Stimulated activated CD4-positive, alpha-beta T cell treated with anti-CD3 and anti-CD28 coated beads, Interleukin-1b, Interleukin-23, amount 100 ng/mL, for 4 hours (primary cell): ENCODE results near the gene SSBP3.

ENCODE experiments used
- DNase-seq, 2 donors: peaks; one replicate each; pipeline ENCODE4 v3.0.0-alpha.2; 2020; ENCODE audit warnings: low read depth in 2 of 2

Gene SSBP3

DNA sequence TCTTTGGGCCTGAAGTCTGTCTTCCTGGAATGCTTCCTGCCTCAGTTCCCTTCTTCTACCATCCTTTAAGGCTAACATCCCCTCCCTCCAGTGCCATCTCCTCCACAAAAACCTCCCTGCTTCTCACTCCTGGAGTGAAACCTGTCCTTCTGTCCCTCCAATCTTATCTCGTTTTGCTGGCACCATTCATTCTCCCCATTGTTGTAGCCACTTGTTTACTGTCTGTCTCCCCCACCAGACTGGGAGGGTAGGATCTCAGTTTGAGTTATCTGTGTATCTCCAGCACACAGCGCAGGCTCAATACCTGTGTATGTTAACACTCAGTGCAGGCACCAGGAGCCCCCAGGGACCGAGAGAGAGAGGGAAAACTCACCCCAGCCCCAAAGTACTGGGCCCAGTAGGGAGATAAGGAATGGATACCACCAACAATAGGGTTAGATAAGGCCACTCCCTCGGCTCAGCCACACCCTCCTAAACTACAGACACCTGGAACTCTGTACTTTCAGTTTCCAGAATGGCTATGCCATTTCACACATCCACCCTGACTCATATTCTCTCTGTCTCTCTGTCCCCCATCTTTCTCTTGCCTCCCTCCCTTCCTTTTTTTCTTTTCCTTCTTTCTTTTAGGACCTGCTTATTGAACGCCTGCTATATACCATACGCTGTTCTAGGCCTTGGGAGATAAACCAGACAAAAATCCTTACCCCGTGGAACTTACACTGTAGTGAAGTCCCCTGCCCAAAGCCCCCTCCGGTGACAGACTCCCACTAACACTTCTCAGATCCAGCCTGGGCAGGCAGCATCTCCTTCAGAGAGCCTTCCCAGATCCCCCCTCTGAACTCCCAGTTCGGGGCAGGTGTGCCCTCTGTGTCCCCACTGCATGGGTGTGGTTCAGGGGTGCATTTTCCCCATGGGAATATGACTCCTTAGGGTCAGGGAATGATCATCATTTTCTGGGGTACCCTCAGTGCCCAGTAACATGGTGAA lies 3.3 kb upstream of the SSBP3 start:
- no peak for DNase-seq

DNA sequence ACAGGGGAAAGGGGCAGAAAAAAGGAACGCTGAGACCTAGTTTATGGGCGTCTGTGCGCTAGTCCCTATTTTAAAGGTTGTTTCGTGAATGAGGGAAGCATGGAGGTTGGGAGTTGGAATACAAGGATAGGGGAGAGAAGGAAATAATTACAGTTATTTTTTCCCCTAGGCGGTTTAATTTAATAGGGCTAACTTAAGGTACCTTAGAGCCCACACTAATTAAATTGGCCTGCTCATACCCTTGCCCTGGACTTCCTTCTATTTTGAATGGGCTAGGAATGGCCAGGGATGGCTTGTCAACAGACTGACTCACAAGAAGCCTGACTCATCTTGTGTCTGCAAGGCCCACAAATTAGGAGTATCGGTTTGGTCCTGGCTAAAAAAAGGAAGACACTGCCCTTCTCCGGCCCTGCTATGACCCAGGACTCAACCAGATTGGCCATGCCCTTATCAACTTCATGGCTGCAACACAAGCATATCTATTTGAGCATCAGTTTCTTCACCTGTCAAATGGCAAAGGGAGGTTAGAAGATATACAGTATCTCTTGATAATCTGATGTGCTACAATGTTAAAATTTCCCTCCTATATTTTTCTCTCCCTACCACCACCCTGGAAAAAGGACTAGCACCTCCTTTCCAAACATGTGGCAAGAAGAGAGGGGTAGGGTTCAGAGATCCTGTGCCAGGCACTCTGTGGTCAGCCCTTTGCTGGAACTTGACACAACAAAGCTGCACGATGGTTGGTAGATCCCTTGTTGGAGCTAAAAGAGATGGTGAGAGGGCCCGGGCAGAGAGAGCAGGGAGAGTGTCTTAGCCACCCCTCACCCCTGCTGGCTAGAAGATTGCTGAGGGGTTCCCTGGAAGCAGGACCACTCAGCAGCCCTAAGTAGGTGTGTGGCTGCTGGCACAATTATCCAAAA lies 2.2 kb upstream of the SSBP3 start:
- DNase-seq, result no peak

DNA sequence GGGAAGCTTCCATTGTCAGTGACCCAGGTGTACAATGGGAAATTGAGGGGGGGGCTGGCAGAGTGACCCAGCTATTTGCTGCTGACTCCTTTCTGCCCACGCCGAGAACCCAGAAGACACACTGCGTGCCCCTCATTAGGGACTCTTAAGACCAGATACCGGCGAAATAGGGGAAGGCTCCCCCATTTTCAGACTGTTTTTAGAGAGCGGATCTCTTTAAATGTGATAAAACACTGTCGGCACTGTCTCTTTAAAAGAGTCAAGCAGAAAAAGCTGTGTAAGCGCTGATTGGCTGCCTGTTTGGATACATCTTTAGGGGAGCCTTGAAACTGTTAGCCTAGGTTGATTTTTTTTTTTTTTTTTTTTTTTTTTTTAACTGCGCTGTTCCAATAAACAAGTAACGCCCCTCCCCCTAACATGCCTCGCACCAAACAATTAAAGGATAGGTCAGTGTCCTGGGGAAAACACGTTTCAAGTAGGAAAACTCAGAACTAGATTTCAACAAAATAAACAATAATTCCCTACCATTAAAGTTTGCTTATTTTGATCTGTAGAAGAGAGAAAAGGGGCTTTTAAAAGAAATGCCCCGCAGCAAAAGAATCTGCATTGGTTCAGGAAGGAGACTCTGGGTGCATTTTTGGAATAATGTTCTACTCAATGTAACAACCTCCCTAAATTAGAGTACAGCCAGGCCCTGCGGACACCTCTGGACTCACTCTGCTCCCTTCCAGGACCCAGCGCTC lies 1.4 kb upstream of the SSBP3 start:
- DNase-seq, result peak in 1 of 2 donors; percentile 52

DNA sequence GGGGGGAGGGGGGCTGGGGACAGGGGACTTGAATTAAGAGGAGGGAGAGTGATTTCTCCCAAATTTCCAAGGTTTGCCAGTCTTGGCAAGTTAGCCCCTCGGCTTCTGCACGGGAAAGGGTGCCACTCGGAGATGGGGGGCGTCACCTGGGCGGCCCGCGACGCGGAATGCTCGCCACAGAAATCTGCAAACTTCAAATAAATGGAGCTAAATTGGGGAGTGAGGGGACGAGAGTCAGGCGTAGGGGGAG lies 885 bp upstream of the SSBP3 start:
- DNase-seq, result no peak

DNA sequence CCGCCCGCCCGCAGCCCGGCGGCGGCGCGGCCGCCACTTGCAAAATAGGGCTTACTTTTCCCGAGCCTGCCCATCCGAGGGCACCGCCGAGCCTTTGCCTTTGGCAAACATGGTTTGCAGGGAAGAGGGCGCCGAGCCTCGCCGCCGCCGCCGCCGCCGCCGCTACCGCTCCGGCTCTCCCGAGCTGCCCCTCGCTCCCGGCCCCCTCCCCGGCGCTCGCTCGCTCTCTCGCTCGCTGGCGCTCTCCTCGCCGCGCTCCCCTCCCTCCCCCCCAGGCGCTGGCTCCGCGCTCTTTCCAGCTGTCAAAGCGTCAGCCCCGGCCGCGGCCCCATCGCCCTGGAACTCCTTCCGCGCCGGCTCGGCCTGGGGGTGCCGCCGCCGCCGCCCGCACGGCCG lies 298 bp downstream of the SSBP3 start:
- DNase-seq, result no peak

DNA sequence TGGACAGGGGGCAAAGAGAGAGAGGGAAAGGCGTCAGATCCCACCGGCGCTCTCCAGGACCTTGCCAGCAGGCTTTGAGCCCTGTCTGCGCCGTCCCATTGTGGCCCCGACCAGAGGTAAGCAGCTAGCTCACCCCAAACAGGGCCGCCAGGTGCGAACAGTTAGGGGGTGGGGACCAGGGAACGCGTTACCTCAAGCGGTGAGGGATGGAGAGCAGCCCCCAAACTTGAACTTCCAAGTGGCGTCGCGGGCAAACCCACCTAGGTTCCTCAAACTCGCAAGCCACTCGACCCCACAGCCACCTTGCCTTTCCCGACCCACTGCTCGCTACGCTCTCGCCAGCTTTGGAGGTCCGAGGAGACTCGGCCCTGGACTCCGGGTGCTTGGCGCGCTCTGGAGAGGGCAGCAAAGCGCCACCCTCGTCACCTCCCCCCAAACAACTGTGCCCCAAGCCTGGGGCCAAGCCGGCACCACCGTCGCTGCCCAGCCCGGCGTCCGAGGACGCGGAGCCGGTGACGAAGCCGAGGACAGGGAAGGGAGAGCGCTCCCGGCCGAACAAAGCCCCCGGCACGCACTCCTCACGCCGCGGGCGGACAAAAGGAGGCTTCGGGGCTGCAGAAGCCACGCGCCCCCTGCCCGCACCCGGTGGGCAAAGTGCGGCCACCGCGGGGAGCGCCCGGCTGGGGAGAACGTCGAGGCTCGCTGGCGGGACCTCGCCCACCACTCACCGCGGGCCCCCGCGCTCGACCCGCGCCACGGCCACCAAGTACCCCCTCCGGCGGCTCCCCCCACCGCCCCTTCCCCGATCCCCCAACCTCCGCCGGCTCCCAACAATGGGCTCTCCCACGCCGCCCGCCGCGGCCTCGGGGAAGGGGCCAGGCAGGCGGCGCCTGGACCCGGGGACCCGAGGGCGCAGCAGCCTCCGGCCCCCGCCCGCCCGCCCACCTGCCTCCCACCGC lies 976 bp downstream of the SSBP3 start:
- no peak for DNase-seq

DNA sequence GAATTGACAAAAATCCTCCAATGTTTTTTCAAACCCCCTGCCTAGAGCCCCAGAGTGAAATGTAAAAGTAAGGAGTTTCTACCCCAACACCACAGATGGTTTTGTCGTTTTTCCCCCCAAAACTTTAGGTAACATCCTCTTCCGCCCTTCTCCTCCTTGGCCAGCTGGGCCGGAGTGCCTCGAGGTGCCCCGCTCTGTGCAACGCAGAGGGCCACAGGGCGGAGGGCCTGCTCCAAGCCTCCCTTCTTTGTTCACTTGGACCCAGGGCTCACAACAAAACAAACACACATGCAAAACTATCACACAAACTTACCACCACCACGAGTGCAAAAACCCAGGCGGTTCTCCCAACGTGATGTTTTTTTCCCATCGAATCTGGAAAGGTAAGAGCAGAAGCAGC lies 1.9 kb downstream of the SSBP3 start:
- no peak for DNase-seq

DNA sequence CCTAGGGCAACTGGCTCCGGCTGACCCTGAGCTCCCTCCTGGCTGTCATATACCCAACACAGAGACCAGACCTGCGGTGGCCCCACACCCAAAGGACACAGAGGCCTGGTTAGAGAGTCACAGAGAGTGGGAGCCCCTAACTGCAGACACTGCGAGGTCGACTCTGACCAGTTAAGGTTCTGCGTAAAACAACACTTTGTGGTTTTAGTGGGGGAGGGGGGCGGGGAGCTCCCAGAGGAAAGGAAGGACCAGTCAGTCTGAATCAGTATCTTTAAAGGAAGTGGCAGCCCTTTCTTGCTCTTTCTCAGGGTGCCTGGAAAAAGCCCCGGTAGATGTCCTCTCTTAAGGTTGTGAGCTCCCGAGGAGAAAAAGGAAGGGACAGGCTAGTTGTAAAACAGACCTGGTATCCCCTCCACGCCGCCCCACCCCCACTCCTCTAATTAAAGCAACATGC lies 2.4 kb downstream of the SSBP3 start:
- no peak for DNase-seq

DNA sequence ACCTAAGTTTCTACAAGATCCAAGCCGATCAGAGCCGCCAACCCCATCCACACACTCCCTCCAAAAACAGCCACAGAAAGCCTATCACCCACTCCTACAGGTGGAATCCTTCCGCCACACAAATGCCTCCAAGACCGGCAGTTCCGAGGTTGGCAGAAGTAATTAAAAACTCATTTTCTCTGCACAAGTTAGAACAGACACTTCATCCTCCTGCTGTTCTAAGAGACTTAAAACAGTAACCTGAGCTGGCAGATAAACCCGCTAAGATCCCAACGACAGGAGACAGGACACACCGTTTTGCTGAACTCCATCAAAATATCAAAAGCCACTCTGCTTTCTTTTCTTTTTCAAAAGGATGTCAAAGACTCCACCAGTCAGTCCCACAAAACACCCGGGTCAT lies 2.8 kb downstream of the SSBP3 start:
- DNase-seq, result no peak

DNA sequence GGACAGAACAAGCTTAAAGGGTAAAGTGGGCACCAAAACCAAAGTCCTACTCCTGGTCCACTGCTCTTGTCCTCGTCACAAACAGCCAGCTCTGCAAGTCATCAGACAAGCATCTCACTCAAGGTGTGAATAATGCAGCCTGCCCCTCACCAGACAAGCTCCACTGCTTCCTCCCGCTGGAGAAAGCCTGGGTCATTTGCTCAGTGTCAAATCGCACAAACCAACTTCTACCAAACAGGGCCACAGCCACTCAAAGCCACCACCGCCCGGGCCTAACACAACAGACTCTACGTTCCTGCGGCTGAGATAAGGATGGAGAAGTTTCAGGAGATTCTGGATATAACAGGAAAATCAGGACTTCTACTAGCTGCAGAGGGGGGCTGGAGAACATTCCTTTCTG lies 3.3 kb downstream of the SSBP3 start:
- no peak for DNase-seq

DNA sequence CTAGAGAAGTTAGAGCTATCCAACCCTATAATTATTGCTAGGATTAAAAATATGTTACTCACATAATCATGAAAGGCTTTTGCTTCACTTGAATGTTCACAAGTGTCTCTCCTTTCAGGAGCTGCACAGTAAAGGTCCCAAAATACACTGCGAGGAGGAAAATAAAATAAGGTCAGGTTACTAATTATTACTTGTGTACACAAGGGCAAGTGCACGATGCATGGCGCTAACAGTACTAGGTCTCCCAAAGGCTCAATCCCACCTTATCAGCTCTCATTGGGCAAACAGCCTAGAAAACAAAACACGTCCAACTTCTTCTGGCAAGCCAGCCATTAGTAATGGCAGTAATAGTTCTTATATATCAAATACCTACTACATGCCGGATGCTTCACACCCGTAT lies 4.4 kb downstream of the SSBP3 start:
- no peak for DNase-seq

DNA sequence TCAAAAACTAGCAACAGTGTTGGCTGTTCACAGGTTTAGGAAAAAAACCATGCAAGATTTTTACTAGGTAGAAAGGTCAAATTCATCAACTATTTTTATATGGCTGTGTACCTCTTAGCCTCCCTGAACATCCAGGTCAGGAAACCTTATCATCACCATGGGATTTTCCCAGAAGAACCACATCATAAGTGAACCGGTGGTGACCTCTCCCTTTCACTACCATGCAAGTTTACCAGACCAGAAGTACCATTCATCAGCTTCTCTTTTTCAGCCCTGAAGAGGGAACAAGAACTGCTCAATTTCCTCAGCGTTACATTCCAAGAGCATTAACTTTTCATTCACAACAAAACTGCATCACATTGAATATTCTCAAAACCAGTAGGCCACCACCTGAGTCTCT lies 5.9 kb downstream of the SSBP3 start:
- no peak for DNase-seq

DNA sequence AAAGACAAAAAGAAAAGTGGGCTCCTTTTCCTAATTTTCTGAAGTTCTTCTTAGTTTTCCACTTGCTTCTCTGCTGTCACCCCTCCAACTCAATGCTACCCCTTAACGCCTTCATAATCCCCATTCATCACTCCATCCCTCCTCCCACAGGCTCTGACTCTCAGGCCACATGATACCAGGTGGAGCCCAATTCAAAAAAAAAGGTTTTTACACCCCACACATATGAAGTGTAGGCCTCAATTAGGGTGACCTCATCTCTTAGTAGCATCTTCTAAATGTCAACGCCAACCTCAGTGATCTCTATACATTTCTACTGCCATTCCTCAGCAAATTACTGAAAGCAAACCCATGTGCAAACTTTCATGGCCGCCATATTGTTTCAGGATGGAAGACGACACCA lies 6.4 kb downstream of the SSBP3 start:
- DNase-seq, result no peak

DNA sequence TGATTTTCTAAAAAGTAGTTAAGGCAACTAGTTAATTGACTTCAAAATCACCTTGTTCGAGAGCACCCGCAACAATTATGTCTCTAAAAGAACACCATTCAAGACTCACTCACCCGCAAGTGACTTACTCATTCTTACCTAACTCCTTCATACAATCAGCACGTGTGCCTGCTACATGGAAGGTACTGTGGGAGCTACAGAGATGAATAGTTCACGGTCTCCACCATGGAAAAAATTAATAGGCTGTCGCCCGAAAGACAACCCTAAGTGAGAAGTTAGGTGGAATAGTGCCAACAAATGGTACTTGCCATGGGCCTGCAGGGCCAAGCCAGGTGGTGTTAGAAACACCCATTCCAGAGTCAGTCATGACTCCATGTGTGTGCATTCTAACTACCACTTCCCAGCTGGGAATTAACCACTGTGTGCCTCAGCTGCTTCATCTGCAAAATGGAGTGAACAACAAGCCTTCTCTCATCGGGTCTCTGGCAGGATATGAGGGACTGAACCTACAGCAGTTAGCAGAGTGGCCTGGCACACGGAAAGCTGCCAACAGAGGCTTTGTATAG lies 7.1 kb downstream of the SSBP3 start:
- no peak for DNase-seq

DNA sequence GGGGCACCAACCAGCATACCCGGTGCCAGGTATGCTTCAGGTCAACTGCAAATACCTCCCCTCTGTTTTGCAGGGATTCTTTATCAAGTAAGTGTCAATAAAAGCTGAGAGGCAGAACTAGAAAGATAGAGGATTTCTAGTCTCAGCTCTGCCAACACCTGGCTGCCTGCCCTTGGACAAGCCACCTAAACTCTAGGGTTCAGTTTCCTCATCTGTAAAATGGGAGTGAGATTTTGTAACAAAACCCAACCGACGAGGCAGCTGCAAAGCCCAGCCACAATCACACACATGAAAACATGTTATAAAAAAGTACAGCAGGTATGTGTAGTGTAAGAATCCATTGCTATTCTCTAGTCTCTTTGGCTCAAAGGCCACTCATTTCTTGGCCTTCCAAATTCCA lies 8.2 kb downstream of the SSBP3 start:
- DNase-seq, result no peak

DNA sequence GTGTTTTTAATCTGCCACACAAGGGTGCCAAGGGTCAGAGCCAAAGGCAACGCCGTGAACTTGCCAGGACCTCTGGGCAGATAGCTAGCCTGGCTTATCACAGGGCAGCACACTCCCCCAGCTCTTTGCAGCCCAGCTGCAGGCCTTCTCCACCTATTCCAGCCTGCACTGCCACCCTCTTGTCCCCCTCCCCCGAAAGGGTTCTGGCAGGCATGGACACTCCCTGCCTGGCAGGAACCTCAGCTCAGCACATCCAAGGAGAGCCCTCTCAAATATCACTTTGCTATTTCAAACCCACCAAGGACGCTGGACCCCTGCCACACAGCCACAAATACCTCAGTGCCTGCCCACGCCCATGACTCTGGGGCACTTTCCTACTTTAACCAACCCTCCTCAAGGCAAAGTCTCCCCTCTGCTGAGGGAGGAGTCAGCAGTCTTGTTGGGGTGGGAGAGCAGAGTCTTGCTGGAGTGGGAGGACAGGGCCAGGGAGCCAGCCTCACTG lies 9.1 kb downstream of the SSBP3 start:
- DNase-seq, result no peak

DNA sequence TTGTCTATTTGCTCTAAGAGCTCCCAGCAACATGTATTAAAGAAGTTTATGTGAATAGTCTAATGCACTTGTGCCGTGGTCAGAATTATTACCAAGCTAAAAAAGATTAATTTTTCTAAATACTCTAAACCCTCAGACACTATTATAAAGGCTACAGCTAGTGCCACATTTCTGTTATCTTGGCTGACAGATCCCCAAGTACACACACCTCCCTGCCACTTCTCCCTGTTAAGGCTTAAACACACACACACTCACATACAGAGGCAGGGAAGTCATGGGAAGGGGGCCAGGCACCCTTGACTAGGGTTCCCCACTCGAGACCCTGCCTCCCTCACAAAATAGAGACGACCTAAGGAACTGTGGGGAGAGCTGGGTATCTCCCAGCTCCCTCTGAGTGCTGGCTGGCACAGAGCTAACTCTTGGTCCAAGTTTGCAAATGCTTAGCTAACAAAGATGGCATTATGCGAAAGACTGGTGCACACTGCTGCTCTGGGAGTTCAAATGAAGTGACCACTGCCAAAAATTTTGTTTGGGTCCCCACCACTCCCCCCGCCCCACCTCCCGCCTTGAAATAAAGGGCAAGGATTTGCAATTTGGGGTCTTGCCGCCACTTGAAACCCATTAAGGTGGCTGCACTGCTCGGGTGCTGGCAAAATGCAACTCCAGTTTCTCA lies 9.8 kb downstream of the SSBP3 start:
- no peak for DNase-seq

DNA sequence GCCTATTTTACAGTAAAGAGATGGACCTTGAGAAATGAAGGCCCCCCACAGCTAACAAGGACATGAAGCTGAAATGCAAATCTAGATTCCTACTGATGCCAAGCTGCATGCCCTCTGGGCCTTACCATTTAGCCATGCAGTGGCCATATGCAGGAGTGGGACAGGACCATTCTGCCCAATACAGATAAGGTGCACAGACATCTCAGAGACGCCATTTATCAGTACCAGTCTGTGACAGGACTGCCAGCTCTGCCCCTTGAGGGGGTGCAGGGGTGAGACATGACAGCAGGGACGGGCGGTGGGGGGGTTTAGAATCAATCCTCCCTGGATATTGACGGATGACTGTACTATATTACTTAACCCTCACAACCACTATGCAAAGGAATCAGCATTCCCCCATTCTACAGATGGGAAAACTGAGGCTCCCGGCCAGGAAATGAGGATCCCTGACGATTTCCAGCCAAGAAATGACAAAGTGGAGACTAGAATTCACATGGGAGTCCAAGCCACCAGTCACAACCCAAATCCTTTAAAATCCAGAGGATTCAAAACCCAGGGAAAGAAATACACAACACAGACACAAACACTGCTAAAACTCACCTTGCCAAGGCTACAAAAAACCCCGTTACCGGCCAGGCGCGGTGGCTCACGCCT lies 10.8 kb downstream of the SSBP3 start:
- no peak for DNase-seq

DNA sequence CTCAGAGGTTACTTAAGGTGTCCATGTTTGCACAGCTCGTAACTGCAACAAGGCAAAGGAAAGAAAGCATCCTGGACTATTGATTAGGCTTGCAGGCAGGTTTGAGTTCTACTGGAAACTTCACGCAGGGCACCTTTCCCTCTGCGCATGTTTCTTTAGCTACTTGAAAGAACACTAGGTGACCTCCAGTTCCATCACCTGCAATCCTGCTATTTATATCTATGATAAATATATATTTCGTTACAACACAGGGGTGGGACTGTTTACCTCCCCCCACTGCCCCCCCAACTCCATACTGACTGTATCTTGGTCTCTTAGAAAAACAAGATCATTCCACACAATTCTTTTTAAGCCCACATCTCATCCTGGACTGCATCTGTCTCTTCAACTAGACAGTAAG lies 12.1 kb downstream of the SSBP3 start:
- no peak for DNase-seq
